HS-5 (cell line): ENCODE data around the gene PRSS57.

Source experiments
- DNase-seq: peaks from one replicate; pipeline ENCODE4 v3.0.0-alpha.2; 2012; ENCODE audit warnings: low read depth

PRSS57 gene

DNA sequence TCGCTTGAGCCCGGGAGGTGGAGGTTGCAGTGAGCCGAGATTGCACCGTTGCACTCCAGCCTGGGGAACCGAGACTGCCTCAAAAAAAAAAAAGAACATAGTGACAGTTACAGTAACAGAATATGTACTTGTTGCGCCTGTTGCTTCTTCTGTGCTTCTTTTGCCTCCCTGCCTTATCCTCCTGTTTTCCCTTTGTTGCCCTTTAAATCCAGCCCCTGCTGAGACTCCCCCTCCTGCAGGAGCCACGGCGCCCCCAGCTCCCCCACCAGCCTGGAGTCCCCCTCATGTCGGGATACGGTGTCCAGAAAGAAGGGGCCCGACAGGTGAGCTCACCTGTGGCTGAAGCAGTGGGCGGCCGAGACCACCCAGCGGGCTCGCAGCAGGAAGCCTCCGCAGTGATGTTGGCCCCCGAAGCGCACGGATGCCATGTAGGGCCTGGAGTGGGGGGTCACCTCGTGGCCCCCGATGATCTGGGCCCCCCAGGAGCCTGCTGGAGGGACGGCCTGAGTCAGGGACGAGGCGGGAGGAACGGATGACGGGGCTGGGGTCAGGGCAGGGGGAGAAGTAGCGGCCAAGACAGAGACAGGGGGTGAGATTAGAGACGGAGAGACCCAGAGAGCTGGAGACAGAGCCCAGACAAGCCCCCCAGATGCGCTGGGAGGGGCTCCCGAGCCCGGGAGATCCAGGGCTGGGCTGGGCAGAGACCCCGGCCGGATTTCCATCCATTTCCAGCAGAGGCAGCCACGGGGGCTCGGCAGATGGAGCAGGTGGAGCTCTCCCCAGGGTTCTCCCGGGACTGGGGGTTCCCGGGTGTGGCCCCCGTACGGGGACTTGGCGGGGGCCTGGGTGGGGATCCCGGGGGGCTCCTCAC, 536 bp downstream of the PRSS57 start:
- DNase-seq, result no peak

DNA sequence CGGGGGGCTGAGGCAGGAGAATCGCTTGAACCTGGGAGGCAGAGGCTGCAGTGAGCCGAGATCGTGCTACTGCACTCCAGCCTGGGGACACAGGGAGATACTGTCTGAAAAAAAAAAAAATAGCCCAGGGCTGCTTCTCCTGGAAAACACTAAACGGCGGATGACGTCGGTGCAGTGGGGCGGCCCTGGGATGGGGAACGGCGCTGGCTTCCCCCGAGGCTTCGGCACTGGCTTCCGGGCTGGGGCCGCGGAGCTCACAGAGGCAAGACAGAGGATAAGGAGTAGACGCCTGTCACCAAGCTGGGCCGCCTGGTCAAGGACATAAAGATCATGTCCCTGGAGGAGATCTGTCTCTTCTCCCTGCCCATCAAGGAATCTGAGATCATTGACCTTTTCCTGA, 5.0 kb downstream of the PRSS57 start:
- DNase-seq, result no peak

DNA sequence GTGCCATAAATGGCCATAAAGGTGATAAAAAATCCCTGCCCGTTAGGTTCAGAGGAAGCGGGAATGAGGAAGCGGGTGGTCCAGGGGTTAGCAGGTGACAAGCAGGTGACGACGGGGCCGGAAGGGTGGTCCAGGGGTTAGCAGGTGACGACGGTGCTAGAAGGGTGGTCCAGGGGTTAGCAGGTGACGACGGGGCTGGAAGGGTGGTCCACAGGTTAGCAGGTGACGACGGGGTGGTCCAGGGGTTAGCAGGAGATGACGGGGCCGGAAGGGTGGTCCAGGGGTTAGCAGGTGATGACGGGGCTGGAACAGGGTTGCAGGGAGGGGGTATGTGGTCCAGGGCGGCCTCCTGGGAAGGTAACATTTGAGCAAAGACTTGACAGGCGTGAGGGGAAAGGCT, 6.3 kb downstream of the PRSS57 start:
- DNase-seq, result no peak

DNA sequence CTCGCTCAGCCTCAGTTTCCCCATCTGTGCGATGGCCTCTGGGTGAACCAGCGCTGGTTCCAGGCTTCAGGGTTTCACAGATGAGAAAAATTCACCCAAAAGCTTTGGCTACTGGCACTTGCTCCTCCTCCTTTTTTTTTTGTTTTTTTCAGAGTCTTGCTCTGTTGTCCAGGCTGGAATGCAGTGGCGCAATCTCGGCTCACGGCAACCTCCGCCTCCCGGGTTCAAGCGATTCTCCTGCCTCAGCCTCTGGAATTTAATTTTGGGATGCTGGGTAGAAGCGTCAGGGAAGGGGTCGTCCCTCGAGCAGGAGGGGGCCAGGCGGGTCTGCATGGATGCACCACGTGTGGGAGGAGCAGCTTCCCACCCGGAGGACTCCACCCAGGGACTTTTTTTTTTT, 7.0 kb downstream of the PRSS57 start:
- DNase-seq, result no peak

DNA sequence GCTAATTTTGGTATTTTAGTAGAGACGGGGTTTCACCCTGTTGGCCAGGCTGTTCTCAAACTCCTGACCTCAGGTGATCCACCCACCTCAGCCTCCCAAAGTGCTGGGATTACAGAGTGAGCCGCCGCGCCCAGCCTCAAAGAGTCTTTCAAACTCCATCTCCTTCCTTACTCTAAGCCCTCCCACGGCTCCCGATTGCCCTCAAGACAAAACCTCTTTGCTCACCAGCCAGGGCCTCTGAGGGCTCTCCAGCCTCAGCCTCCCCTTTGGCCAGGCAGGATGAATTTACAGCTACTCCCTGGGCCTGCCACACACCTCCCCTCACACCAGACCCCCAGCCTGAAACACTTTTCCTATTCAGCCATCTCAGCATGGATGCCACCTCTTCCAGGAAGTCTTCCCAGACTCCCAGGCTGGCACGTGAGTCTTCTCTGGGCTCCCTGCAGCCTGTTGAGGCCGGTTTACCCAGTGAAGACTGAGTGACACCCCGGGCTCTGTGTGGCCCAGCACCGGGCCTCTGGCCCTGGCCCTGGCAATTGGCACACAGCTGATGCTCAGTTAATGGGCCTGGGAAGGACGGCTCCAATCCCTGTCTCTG, 7.6 kb downstream of the PRSS57 start:
- DNase-seq, result no peak

DNA sequence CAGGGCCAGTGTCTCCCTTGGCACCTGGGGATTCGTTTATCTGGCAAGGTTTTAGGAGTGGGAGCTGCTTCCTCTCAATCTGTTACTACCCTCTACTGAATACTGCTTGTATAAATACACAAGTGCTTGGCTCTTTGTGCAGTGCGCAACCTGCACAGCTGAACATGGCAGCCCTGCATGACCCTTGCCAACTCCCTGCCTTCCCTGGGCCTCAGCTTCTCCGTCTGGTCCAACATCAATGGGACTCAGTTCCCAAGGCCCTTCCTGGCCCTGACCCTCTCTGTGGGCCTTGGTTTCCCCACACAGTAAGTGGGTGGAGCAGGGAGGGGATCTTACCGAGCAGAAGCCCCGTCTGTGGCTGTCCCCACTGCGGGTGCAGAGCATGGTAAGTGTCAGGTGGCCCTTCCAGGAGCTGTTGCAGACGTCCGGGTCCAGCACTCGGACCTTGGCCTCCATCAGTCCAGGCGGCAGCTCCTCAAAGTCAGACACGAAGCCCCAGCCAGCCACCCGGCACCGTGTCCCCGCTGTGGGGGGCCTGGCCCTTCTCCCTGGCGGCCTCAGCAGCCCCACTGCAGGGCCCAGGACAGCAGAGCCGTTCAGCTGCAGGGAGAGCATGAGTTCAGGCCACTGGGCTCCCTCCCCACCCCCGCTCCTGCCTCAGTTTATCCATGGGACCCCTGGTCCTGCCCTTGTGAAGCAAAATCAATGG, 8.5 kb downstream of the PRSS57 start:
- DNase-seq, result no peak

DNA sequence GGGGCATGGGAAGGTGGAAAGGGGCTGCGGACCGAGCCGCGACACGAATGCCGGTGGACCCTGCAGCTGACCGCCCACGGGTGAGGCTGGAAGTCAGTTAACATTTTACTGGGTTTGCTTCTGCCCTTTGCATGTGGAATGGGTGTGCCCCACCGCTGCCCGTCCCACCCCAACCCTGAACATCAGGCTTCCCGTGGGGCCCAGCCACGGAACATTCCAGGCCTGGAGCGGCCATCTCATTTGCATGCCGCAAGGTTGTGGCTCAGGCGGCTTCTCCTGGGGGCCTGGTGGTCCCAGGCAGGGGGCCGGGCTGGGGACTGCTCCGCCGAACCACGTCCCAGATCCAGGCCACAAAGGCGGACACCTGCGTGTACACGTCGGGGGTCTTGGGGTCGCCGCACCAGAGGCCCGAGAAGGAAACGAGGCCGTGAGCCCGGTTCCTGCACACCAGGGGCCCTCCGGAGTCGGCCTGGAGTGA, 9.8 kb downstream of the PRSS57 start:
- DNase-seq, result no peak

DNA sequence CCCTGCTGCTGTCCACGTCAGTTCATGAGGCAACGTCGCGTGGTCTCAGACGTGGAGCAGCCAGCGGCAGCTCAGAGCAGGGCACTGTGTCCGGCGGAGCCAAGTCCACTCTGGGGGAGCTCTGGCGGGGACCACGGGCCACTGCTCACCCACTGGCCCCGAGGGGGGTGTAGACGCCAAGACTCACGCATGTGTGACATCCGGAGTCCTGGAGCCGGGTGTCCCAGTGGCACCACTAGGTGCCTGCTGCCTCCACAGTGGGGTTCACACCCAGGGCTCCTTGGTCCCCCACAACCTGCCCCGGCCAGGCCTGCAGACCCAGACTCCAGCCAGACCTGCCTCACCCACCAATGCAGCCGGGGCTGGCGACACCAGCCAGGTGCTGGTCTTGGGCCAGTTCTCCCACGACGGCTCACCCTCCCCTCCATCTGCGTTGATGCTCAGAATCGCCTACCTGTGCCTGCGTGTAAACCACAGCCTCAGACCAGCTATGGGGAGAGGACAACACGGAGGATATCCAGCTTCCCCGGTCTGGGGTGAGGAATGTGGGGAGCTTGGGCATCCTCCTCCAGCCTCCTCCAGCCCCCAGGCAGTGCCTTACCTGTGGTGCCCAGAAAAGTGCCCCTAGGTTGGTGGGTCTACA, 12.5 kb downstream of the PRSS57 start:
- no peak for DNase-seq

DNA sequence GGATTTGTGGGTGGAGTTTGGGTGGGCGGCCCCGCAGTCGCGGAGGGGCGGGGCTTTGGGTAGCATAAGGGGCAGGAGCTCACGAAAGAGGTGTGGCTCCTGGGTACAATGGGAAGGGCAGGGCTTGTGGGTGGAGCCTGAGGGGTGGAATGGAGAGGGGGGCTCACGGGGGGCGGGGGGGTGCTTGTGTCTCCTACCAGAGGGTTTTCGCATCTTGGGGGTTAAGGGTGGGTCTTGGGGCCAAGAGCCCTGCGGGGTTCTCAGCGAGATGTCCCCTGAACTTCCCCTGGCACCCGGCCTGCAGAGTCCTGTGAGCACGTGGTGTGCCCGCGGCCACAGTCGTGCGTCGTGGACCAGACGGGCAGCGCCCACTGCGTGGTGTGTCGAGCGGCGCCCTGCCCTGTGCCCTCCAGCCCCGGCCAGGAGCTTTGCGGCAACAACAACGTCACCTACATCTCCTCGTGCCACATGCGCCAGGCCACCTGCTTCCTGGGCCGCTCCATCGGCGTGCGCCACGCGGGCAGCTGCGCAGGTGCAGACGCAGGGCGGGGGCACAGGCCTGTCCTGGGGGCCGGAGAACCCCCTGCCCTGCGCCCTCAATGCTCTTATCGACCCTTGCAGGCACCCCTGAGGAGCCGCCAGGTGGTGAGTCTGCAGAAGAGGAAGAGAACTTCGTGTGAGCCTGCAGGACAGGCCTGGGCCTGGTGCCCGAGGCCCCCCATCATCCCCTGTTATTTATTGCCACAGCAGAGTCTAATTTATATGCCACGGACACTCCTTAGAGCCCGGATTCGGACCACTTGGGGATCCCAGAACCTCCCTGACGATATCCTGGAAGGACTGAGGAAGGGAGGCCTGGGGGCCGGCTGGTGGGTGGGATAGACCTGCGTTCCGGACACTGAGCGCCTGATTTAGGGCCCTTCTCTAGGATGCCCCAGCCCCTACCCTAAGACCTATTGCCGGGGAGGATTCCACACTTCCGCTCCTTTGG, 13.9 kb downstream of the PRSS57 start:
- no peak for DNase-seq

DNA sequence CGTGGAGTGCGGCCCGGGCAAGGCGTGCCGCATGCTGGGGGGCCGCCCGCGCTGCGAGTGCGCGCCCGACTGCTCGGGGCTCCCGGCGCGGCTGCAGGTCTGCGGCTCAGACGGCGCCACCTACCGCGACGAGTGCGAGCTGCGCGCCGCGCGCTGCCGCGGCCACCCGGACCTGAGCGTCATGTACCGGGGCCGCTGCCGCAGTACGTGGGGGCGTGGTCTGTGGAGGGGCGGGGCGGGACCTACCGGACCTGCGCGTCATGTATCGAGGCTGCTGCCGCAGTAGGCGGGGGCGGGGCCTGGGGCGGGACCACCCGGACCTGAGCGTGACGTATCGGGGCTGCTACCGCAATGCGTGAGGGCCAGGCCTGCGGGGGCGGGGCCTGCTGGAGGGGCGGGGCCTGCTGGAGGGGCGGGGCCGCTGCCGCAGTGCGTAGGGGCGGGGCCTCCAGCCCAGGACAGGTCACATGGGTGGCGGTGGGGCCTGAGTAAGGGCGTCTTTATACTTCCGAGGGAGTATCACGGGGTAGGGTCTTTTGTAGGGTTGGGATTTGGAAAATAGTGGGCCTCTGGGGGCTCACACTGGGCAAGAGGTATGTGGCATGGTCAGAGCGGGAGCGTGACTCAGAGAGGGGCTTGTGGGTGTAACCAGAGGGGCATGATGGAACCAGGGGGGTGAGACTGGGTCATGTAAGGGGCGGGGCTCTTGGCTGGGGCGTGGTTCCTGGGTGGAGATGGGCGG, 14.8 kb downstream of the PRSS57 start:
- peak; percentile 77 for DNase-seq

DNA sequence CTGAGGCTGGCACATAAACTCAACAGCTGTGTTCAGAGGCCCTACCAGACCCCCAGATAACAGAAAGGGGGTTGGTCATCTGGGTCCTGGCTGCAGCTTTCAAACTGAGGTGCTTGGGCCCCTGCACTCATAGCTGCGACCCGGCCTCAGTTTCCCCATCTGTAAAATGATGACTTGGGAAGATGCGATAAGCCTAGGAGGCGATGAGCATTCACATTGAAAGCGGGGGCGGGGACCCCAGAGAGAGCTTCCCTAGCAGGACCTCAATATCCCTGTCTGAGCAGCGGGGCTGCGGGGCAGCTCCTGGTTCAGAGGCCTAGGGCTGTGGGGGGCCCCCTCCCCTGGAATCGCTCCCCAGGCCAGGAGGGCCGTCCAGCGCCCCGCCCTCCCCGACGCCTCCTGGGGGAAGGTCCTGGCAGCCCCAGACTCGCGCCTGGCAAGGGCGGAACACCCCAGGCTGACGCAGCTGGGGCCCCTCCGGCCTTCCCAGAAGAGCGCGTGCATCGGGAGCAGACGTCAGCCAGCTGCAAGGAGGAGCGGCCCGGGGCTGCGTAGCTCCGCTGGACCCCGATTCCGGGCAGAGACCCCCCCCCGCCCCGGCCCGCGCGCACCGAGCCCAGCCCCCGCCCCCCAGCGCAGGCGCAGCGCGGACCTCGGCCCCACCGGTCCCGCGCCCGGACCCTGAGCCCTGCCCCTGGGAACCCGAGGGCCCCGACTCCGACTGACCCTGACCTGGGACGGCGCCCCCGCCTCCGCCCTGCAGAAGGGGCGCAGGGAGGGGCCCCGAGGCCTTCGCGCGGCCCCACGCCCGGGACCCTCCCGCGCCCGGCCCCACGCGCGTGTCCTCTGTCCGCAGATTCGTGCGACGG, 15.6 kb downstream of the PRSS57 start:
- no peak for DNase-seq

DNA sequence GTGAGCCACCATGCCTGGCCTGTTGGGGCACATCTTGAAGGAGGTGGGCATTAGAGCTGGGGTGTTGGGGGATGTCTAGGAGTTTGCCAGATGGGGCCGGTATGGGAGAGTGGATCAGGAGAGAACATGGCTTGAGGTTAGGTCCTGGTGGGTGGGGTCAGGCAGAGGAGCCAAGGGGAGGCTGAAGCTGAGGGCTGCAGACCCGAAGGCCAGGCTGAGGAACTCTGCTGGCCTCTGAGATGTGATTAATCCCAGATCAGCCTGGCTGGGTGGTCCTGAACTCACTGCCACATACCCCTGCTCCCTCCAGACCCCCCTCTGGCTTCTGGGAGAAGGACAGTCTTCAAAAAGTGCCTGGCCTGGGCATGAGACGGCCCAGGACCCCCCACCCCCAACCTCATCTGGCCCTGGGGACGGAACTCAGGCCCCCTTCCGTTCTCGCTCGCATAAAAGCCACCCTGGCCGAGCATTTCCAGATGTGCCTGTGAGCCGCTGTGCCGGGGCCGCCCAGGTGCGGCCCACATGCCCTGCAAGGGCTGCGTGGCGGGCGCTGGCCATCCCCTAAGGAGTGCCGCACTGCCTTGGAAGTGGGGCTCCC, 16.4 kb downstream of the PRSS57 start:
- no peak for DNase-seq

DNA sequence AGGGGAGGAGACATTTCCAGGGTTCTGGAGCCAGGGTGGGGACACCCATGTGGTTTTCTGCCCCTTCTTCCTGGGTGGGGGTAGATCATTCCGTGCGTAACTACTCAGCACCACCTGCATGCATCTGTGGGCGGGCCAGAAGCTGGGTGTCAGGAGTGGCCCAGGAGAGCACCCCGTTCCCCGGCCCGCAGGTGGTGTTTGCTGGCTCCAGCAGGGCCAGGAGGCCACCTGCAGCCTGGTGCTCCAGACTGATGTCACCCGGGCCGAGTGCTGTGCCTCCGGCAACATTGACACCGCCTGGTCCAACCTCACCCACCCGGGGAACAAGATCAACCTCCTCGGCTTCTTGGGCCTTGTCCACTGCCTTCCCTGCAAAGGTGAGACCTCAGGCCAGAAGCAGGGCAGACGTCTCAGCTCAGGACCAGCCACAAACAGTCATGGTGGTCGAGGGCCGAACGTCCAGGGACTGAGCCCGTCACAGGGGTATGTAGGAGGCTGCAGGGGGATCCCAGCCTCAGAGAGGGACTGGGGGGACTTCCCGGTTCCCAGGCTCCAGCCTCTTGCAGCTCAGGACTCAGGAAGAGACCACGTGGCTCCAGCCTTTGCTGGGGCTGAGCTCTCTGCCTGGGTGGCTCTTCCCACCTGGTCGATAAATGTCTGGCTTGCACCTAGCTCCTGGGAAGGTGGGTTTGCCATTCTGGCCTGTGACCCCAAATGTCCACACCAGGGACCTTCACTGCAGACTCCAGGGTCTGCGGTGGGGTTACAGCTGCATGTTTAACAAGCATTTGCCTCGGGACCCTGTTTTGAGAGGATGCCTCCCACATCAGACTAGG, 17.4 kb downstream of the PRSS57 start:
- DNase-seq, result no peak

DNA sequence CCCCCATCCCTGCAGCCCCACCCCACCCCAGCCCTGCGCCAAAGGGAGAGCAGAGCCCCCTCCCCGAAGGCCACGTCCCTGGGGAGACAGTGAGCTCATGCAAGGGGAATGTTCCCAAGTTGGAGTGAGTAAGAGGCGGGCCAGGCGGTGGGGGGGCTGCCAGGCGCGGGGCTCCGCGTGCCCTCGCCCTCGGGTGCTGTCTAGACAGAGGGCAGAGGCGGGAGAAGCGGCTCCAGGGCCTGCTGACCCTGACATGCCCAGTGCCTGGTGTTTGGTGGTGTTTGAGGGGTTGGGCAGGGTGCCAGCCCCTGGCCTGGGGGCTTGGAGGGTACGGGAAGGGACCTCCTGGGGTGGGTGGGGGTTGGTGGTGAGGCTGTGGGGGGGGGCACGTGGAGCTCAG, 18.1 kb downstream of the PRSS57 start:
- DNase-seq, result no peak

DNA sequence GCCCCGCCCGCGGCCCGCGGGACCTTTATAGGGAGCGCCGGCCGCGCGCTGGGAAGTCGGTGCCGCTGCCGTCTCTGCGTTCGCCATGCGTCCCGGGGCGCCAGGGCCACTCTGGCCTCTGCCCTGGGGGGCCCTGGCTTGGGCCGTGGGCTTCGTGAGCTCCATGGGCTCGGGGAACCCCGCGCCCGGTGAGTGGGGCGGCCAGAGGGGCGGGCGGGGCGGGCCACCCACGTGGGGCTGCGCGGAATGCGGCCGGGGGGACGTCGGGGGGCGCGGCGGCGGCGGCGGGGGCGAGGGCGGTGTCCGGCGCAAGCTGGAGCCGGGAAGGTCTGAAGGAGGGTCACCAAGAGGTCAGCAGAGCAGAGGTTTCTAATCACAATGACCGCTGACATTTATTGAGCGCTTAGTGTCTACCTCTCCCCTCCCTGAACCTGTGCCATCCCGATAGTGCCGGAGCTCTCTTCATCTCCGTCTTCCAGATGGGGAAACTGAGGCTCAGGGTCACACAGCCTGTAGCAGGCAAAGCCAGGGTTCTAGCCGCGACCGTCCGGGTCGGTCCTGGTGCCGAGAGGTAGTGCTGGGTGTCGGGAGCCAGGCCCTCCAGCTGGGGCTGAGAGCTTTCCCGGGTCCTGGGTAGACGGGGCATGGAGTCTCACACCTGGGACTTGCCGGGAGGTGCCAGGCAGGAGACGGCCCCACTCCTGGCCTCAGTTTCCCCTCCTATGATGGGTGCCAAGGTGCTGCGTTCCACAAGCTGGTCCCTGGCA, 18.7 kb downstream of the PRSS57 start, which contains the start of gene FSTL3:
Gene FSTL3, plus strand, starts transcription at position 54 of the 767 bp plus-strand sequence. Its CDS starts 32 bp downstream, at position 86.
- no peak for DNase-seq

DNA sequence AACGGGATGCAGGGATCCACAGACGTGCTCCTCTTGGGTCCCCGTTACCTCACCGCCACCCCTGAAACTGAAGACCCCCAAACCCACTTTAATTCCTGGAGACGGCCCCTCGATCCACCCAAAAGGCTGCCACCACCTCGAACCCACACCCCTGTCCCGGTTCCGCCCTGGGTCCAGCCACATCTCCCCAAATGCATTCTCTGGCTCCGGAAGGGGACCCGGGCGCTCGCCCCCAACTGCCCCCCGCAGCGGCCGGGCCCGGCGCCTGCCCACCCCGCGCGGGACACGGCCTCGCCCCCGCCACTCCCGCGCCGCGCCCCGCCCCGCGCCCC, 19.3 kb downstream of the PRSS57 start:
- no peak for DNase-seq
